ENCODE measurements around the gene CEP95. TPM values are rescaled to one million over a fixed set of nuclear protein-coding genes. Genes with fewer than 3 reads are reported as not detected.

The CEP95 gene
- total and polyA plus RNA-seq, 2 of the 13 experiments (the other 11 are each of a cell fraction or from before 2014, with no cell fraction given) = 65.9 to 68.8 TPM

DNA sequence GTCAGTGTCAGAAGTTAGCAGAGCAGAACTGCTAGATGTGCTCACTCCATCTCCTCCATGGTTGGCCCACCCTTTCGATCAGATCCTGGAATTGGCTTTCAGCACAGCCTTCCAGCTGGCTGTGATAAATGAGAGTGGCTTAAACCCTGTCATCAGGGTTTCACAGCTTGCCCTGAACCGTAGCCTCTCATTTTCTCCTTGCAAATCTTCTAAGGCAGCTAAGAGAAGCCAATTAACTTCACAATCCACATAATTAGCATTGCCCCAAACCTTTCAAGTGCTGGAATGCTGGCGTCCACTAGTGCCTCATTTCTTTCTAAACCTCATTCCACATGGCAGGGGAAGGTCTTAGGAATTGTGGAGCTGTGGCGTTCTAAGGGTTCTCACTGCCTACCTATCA lies 36.2 kb upstream of the CEP95 start:
- Histone ChIP-seq H3K4me1 (ENCODE audit: insufficient read depth, low read length) (no peaks in the 10 kb centered on the region), H3K9me3 (ENCODE audit: low read length) (no peaks in the 10 kb centered on the region), H3K27me3 (ENCODE audit: control insufficient read depth in 1 of 2, insufficient read depth in 2 of 2, low read length in 2 of 2) (peaks cover 0 to 6% of the 10 kb centered on the region in 2 experiments; a peak in 1 of 5 replicates), H2AFZ (ENCODE audit: low read length) (no peak overlapping the region), H3K9ac (ENCODE audit: insufficient read depth, low read depth, low read length) (no peak overlapping the region), H3K4me2 (ENCODE audit: low read depth, low read length) (no peak overlapping the region), H3K79me2 (ENCODE audit: insufficient read depth, low read length) (no peaks in the 10 kb centered on the region), H4K20me1 (ENCODE audit: insufficient read depth, low read length) (no peaks in the 10 kb centered on the region), H3K27ac (ENCODE audit: extremely low read length, insufficient read depth, low read length) (no peak overlapping the region), H3K36me3 (replicated peaks in 1 of 2; ENCODE audit: control insufficient read depth in 1 of 2, insufficient read depth in 2 of 2, low read length in 2 of 2) (no peaks in the 10 kb centered on the region), H3K4me3 (replicated peaks in 1 of 3; ENCODE audit: insufficient read depth in 1 of 3, low read depth in 2 of 3, low read length in 3 of 3) (no peak overlapping the region)
- TF ChIP-seq ZSCAN31 (CRISPR knock-in tag; IDR thresholded peaks at IDR 0.05; ENCODE audit: low read depth) (no peak), ZNF576 (CRISPR knock-in tag; IDR thresholded peaks at IDR 0.05) (no peak), ZNF253 (CRISPR knock-in tag; IDR thresholded peaks at IDR 0.05; ENCODE audit: borderline replicate concordance) (no peak), MEF2D (CRISPR knock-in tag; IDR thresholded peaks at IDR 0.05) (no peak), SOX6 (IDR thresholded peaks at IDR 0.05) (no peak), SOX6 (CRISPR knock-in tag; IDR thresholded peaks at IDR 0.05) (no peak), POLR2AphosphoS5 (IDR thresholded peaks at IDR 0.05; ENCODE audit: low read depth, low read length) (no peak), ZNF629 (CRISPR knock-in tag; conservative IDR thresholded peaks at IDR 0.05) (no peak), JUN (CRISPR knock-in tag; IDR thresholded peaks at IDR 0.05) (no peak), PHB2 (IDR thresholded peaks at IDR 0.05; ENCODE audit: partially characterized antibody) (no peak), ZNF572 (CRISPR knock-in tag; IDR thresholded peaks at IDR 0.05) (no peak), ELK4 (CRISPR knock-in tag; IDR thresholded peaks at IDR 0.05; ENCODE audit: borderline replicate concordance) (no peak)
- ATAC-seq (no peak; the same call in 2 of the 3 replicates), DNase-seq (ENCODE audit: low spot score) (no peak), FAIRE-seq (no peak)
- ChIA-PET POLR2A (no interaction called here), CTCF (ENCODE audit: low intra/inter-chr PET ratio, low total read pairs) (no interaction called here)
- BruUV-seq (replicated peaks) = no TSS peak
- WGBS (ENCODE audit: low lambda C conversion rate) = 45% methylated on average over 4 of the region's 4 CpGs
- in situ Hi-C loops (cut with HindIII; ENCODE audit: extremely low pct_ligation_motif_present, low pct_unique_long_range_greater_than_20kb) (no loop called here), intact Hi-C loops (cut with micrococcal nuclease; ENCODE audit: unreplicated experiment) (no loop called here)

Measured in HepG2 (cell line).